A549 (cell line): ENCODE results near the gene N4BP3.

Experiments
- CTCF ChIP-seq: fragments of >200 bp; sonication (Bioruptor Twin); formaldehyde crosslinking; IDR thresholded peaks from 3 replicates; pipeline ENCODE4 v1.5.1; 2016
- HEYL ChIP-seq: fragments of 250-450 bp; sonication (Bioruptor Pico); IDR thresholded peaks from 2 replicates; pipeline ENCODE4 v1.8.0; 2021; ENCODE audit warnings: mild to moderate bottlenecking, moderate library complexity
- KDM1A ChIP-seq: fragments of 200-600 bp; sonication (generic); IDR thresholded peaks from 2 replicates; pipeline ENCODE4 v1.6.1; 2016; ENCODE audit warnings: low read depth, mild to moderate bottlenecking
- MAFK ChIP-seq: fragments of 450-650 bp; IDR thresholded peaks from 2 replicates; pipeline ENCODE4 v1.6.1; 2014; ENCODE audit not compliant: partially characterized antibody
- POLR2A ChIP-seq: IDR thresholded peaks from 2 replicates; pipeline ENCODE4 v1.6.1; 2012; ENCODE audit warnings: mild to moderate bottlenecking, low read length
- RAD21 ChIP-seq, 2 experiments: fragments of >200 bp in 1 of 2; sonication (Bioruptor Twin) in 1 of 2; formaldehyde crosslinking in 1 of 2; IDR thresholded peaks in 1 of 2; conservative IDR thresholded peaks in 1 of 2; 2 replicates in 1 of 2; 3 replicates in 1 of 2; pipeline ENCODE4 v1.6.1; 2012 to 2018; ENCODE audit warnings: inconsistent platforms in 1 of 2

GRCh38 chr5:178160176-178160575 is 46.8 kb downstream of the N4BP3 start:
- TF ChIP-seq CTCF, result no peak
- no peak for TF ChIP-seq KDM1A
- TF ChIP-seq POLR2A, result no peak
- TF ChIP-seq MAFK, result no peak
- no peak for TF ChIP-seq HEYL (CRISPR knock-in tag)
- no peak for TF ChIP-seq RAD21 (conservative IDR thresholded peaks at IDR 0.05 in 1 of 2, IDR thresholded peaks at IDR 0.05 in 1 of 2)
